ENCODE results near the gene ARHGAP9.
A peak's percentile ranks its signal among the peaks of the same experiment; 100 is the strongest.
"Not testable (repeated sequence)": the region's sequence is repeated elsewhere in the genome, so short reads cannot be mapped to it uniquely, and the experiment has no call there.

Gene ARHGAP9

DNA sequence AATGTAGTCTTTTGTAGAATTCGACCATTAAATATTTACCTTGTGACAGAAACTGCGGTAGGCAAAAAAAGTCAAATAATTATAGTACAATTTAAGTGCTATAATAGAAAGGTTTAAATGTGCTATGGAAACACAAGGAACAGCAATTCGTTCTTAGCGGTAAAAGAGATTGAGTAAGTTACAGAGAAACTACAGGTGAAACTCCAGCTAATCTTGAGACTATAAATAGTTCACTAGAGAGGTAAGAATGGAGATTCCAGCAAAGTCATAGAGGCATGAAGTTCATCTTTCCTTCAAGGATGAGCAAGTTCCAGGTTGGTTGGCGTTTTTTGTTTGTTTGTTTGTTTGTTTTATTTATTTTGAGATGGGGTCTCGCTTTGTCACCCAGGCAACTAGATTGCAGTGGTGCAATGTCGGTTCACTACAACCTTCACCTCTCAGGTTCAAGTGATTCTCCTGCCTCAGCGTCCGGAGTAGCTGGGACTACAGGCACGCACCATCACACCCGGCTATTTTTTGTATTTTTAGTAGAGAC, 47.9 kb downstream of the ARHGAP9 start:
- no peak for DNase-seq

DNA sequence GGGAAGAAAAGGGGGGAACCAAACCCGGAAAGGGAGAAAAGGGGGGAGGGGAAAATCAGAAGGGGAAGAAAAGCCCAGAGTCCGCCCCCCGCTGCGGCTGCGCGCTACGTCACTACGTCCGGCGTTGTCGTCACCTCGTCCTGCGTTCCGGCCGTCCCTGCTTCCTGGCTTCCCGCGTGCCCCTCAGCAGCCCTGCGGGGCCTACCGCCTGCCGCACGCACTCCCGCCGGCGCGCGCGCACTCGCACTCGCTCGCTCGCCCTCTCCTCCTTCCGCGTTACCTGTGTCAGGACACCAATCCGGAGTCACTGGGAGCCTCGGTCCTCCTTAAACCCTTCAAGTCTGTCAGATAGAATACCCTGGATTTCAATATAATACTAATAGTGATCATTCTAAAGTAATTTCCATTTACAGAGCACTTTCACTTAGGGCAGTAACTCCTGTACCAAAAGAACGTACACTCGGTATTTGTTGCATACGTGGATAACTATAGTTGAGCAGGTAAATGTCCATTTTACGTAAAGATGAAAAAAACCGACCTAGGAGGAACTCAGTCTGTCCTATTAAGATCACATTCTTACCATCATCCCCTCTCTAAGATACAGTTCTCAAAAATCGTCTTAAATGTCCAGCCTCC, 48.6 kb downstream of the ARHGAP9 start, which contains the start of gene R3HDM2:
Gene R3HDM2, minus strand, starts transcription at position 113 of the 636 bp plus-strand sequence. CDS start 120,615 bp downstream, outside the sequence.
- peak; percentile 94 for DNase-seq

DNA sequence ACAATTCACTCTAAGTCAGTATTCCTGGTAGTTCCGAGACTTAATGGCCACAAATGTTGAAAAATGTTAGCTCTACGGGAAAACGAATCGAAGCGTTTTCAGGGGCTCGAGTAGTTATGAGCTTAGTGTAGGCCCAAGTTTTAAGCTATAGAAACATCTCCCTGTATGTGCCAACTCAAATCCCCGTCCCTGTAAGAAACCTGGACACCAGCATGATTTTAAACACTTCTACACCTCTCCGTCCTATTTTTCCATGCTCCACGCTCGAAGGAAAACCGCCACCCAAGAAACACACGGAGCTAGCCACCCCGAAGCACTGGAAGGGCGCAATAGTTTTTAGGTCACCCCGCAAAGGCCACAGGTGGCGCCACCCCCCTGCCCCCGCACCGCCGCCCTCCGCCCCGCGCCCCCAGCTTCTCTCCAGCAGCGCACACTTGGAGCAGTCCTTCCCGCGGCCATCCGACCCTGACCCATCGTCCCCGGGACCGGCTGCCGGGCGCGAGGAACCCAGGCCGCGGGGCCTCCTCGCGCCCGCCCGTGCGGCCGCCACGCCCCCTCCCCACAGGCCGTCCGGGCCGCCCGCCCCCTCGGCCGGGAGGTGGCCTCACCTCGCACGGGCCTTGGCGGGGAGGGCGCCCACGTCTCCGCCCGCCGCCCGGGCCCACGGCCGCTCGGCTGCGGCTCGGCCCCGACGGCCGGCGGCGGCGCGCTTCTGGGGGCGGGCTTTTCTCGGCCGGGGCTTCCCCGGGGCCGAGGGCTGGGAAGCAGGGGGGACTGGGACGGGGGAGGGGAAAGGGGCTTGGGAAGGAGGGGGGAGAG, 49.3 kb downstream of the ARHGAP9 start:
- peak; percentile 73 for DNase-seq

DNA sequence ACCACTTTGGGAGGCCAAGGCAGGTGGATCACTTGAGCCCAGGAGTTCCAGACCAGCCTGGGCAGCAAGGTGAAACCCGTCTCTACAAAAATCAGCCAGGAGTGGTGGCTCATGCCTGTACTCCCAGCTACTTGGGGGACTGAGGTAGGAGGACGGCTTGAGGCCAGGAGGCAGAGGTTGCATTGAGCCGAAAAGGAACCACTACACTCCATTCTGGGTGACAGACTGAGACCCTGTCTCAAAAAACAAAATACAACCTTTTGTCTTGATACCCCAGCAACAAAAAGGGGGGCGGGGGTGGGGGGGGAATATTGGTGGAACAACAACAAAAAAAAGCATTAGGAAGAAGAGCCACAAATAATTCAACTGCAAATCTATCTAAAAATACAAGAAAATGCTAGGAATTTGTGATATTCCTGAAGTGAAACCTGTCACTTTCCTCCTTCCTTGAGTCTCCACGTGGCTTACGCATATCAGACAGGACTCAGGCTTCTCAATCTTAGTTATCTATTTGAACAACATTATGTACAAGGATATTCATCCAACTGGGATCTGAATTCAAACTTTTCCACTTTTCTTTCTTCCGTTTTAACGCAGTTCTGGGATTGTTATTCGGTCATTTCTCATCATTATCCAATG, 50.1 kb downstream of the ARHGAP9 start:
- no peak for DNase-seq

DNA sequence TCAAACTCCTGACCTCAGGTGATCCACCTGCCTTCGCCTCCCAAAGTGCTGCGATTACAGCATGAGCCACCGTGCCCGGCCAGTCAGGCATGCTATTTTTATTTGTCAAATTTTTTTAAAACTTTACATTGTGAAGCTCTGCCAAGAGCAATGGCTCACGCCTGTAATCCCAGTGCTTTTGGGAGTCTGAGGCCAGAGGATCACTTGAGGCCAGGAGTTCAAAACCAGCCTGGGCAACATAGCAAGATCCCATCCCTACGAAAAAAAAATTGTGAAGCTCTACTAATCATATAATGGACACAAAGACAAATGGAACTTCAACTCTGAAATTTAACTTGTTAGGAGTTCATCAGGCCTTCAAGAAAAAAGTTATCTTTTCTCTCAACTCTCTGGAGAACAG, 50.7 kb downstream of the ARHGAP9 start:
- no peak for DNase-seq

DNA sequence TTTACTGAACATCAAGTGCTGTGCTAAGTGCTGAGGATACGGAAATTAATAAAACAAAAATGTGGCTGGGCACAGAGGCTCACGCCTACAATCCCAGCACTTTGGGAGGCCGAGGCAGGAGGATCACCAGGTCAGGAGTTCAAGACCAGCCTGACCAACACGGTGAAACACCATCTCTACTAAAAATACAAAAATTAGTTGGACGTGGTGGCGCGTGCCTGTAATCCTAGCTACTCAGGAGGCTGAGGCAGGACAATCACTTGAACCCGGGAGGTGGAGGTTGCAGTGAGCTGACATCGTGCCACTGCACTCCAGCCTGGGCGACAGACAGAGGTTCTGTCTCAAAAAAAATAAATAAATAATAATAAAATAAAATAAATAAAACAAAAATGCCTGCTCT, 52.7 kb downstream of the ARHGAP9 start:
- not testable (repeated sequence) for DNase-seq
